Spleen (tissue), 7 donors: ENCODE results near the gene SLC22A3.
"Not testable (repeated sequence)": the region's sequence is repeated elsewhere in the genome, so short reads cannot be mapped to it uniquely, and the experiment has no call there.

Experiments used
- CTCF ChIP-seq, 11 experiments: fragments of 200-600 bp in 7 of 11; fragments of 450-650 bp in 4 of 11; sonication (generic) in 4 of 11; IDR thresholded peaks in 8 of 11; conservative IDR thresholded peaks in 3 of 11; 1 replicate in 7 of 11; 2 replicates in 4 of 11; pipeline versions ENCODE4 v1.4.0 to v1.8.0; 2016 to 2021; ENCODE audit warnings: antibody characterized with exemption in 11 of 11, inconsistent platforms in 4 of 11, mild to moderate bottlenecking in 1 of 11
- POLR2A ChIP-seq, 3 donors: fragments of 450-650 bp; IDR thresholded peaks; one replicate each; pipeline ENCODE4 v1.5.1; 2017; ENCODE audit warnings: antibody characterized with exemption in 3 of 3, mild to moderate bottlenecking in 1 of 3
- POLR2AphosphoS5 ChIP-seq, 3 donors: sonication (generic); formaldehyde crosslinking; IDR thresholded peaks; one replicate each; pipeline ENCODE4 v1.5.1; 2017; ENCODE audit warnings: antibody characterized with exemption in 3 of 3
- donor health status: DM: no; HTN: no; CAD: no; lungs with moderate emphysema.
- donor health status: DM: no; HTN: no; CAD: no.
- donor health status: DM: no; HTN: no; CAD: no.

GRCh38 chr6:160477072-160477471 lies 128.9 kb downstream of the SLC22A3 start:
- TF ChIP-seq CTCF (IDR thresholded peaks at IDR 0.05 in 8 of 11, conservative IDR thresholded peaks at IDR 0.05 in 3 of 11); POLR2AphosphoS5 (IDR thresholded peaks at IDR 0.05); POLR2A (IDR thresholded peaks at IDR 0.05): not testable (repeated sequence)
